ACHN (cell line): ENCODE measurements around the gene MSH2.
"Not testable (repeated sequence)": the region's sequence is repeated elsewhere in the genome, so short reads cannot be mapped to it uniquely, and the experiment has no call there.

ENCODE experiments used
- DNase-seq: peaks from one replicate; pipeline ENCODE4 v3.0.0-alpha.2; 2015
- in situ Hi-C: cut with HindIII; loops from 2 replicates; pipeline ENCODE4 v1.10.0; 2017; ENCODE audit warnings: low sequenced_read_pairs, low pct_ligation_motif_present, low pct_unique_long_range_greater_than_20kb

Gene MSH2

DNA sequence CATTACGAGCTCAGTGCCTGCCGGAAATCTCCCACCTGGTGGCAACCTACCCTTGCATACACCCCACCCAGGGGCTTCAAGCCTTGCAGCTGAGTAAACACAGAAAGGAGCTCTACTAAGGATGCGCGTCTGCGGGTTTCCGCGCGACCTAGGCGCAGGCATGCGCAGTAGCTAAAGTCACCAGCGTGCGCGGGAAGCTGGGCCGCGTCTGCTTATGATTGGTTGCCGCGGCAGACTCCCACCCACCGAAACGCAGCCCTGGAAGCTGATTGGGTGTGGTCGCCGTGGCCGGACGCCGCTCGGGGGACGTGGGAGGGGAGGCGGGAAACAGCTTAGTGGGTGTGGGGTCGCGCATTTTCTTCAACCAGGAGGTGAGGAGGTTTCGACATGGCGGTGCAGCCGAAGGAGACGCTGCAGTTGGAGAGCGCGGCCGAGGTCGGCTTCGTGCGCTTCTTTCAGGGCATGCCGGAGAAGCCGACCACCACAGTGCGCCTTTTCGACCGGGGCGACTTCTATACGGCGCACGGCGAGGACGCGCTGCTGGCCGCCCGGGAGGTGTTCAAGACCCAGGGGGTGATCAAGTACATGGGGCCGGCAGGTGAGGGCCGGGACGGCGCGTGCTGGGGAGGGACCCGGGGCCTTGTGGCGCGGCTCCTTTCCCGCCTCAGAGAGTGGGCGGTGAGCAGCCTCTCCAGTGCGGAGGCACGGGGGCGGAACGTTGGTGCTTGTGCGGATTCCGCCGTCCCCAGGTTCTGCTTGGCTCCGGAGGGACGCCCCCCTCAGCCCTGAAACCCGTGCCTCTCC is at the start of gene MSH2:
TSS of gene MSH2 (plus strand) at position 352 of the 804 bp plus-strand sequence. CDS start at position 388, 36 bp downstream.
- in situ Hi-C loops: no loop called here
- DNase-seq: peak; percentile 93

DNA sequence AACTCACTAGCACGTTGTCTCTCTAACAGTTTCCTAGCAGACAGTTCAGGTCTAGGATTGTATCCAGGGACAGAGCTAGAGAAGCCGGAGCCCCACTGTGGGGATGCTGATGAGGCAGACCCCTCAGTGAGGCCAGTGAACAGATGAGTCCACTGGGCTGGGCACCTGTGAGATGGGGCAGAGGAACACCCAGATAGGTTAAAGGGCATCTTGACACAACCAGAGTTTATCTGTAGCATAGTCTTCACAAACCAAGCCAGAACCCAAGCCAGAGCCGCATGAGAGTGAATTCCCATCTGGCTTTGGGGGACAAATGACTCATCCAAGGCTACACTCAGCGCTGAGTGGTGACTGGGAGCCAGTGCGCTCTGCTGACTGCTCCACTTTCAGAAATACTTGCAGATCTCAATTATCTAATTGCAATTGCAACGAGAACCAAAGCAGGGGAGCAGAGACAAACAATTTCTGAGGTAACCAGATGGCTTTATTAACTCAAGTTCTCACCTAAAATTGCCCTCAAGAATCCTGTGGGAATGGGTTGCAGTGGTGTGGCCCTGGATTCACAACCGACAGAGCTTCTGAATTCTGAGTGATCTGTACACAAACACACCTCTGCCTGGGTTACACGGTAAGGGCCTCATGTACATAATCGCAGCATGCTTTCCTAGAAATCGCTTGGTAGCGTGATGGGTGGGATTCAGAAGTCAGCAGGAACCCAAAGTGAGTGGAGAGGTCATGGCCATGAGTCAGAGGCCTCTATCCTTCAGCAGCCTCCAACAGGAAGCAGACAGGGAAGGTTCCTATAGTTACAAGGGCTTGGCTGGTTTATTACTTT is 48.7 kb upstream of the MSH2 start:
- DNase-seq: peak; percentile 93
- in situ Hi-C loops: no loop called here

DNA sequence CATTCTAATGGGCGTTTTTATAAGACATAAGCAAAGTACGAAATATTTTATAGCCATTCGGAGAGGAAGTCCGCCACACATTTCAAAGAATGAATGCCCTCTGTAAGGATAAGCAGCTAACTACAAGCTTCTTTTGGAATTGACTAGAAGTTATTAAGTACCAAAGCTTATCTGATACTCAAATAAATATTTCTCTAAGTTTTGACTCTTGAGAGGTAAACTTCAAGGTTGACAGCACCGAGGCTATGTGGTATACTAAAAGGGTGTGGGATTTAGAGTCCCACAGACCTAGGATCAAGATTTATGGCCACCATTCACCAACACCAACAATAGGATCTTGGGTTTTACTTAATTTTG is 48.1 kb upstream of the MSH2 start:
- DNase-seq: no peak
- in situ Hi-C loops: no loop called here

DNA sequence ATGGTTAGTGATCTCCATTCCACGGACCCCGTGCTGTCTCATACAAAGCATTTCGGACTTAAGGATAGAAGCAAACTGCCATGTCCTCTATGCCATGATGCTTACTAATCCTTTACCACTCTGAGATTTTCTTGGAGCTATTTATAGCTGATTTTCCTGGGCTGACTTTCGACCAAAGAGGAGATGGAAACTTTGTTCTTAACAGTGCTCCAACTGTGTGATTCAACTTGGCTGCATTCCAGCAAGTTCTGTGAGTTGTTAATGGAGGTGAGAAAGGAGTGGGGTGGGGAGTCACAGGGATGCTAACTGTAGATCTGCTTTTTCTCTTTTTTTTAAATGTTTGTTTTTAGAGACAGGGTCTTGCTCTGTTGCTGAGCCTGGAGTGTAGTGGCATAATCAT is 45.5 kb upstream of the MSH2 start:
- in situ Hi-C loops: no loop called here
- peak; percentile 73 for DNase-seq

DNA sequence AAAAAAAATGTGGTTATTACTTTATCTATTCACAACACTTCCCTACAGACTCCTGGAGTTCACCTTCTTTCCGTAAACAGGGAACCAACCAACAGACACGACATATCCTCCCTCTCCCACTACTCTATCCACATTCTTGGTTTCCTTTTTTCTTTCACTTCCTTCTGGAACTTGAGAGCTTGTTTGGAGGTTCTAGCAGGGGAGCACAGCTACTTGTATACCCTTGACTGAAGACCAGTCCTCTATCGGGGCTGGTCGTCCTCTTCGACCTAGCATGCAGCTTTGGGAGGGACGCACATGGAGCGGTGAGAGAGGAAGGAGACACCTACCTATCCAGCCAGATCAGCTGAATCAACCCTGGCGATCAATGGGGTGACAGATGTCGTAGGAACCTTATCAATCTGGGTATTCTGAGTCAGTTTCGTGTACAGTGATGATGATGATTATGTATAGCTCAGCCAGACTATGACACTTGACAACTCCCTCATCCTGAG is 43.5 kb upstream of the MSH2 start:
- in situ Hi-C loops: no loop called here
- DNase-seq: no peak

DNA sequence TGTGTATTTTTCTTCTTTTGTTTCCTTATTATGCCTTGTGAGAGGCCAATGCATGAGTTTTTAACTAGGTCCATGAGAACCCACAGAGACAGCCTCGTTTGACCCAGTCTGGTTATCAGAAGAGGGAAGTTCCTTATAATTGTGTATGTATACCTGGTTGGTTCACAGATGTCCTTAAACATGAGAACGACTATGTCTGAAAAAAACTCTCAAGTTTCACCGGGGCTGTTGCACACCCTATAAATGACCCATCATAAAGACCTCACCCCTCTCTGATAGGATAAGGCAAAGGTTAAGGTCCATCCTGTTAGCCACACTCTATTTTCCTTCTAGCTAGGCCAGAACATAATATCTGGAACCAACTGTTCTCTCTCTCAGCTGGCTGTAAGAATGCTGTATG is 42.7 kb upstream of the MSH2 start:
- no peak for DNase-seq
- in situ Hi-C loops: no loop called here

DNA sequence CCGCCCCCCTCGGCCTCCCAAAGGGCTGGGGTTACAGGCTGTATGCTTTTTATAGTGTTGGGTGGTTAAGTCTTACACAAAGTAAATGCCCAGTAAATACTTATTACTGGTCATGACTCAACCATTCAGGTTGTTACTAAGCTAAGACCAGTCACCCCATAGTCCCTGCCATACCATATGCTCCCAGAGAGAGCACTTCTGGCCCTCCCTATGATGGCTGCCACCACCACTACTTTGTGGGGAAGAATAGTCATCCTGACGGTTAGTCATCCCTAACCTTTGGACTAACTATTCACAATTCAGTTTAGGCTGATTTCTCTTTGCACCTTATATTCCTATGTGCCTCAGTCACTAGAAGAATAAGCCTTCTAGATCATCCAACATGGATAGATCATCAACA is 42.0 kb upstream of the MSH2 start:
- in situ Hi-C loops: no loop called here

DNA sequence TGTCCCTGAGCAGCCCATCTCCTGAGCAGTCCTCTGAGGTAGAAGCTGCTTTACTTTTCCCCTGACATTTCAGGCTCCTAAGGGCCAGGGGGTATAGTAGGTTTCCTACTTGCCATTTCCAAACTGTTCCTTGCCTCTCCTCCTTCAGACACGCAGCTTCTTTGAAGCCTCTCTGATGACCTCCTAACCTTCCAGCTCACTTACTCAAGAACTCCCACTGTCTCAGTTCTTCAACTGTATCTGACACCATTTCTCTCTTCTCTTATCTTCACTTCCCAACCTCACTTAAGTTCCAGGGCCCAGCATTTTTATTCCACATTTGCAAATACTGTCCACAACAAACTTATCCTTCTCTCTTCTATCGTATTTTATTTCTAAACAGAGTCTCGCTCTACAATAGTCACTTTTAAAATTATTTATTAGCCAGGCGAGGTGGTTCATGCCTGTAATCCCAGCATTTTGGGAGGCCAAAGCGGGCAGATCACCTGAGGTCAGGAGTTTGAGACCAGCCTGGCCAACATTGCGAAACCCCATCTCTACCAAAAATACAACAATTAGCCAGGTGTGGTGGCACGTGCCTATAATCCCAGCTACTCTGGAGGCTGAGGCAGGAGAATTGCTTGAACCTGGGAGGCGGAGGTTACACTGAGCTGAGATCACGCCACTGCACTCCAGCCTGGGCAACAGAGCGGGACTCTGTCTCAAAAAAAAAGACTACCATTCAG is 41.3 kb upstream of the MSH2 start:
- in situ Hi-C loops, DNase-seq: not testable (repeated sequence)

More for the DNA sequence above, 42.0 kb upstream of the MSH2 start:
- peak; percentile 71 for DNase-seq

DNA sequence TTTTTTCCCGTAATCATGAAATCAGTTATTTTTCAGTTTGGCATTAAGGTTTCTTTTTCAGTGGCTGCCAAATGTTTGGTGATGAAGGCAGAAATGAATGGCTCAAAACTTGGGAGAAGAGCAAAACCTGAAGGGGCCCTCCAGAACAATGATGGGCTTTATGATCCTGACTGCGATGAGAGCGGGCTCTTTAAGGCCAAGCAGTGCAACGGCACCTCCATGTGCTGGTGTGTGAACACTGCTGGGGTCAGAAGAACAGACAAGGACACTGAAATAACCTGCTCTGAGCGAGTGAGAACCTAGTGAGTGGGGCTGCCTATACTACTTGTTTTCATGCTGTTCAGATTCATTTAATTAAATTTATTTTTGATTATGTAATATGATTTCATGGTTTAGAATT is 29.2 kb upstream of the MSH2 start:
- peak; percentile 55 for DNase-seq

GRCh38 chr2:47375307-47375706 is 27.6 kb upstream of the MSH2 start:
- in situ Hi-C loops: no loop called here
- DNase-seq: no peak

More for the DNA sequence above, 29.2 kb upstream of the MSH2 start:
- in situ Hi-C loops: no loop called here

DNA sequence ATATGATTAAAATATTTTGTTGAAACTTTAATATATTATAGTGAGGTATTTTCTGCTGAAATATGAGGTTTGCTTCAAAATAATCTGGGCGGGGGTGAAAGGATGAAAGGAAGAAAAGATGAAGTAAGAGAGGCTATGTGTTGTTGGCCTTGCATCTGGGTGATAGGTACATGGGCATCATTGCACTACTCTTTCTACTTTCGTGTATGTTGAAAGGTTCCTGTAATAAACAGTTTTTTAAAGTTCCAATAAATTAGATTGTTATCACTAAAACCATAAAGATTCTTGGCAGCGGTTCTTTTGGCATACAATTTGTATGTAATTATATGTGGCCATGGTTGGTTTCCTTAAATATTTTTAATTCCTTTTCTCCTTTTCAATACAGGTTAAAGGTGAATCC is 23.6 kb upstream of the MSH2 start:
- in situ Hi-C loops: no loop called here
- DNase-seq: no peak

DNA sequence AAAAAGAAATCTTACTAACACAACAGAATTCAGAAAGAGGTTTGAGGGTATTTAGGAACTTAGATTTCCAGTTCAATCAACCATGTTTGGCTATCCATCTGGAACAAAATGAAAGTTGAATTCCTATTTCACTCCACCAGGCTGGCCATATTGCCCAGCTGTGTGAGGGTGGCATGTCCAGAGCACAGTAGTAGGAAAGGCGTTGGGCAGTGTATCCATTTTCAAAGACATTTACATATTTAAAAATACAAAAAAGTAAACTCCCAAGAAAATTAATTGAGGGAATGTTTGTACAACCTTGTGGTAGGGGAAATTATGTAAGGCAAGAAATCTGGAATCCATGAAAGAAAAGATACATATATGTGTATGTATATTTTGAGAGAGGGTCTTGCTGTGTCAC is 21.5 kb upstream of the MSH2 start:
- in situ Hi-C loops: no loop called here
- no peak for DNase-seq

DNA sequence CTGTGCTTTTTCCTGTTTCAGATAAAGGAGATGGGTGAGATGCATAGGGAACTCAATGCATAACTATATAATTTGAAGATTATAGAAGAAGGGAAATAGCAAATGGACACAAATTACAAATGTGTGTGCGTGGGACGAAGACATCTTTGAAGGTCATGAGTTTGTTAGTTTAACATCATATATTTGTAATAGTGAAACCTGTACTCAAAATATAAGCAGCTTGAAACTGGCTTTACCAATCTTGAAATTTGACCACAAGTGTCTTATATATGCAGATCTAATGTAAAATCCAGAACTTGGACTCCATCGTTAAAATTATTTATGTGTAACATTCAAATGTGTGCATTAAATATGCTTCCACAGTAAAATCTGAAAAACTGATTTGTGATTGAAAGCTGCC is 16.4 kb upstream of the MSH2 start:
- in situ Hi-C loops: no loop called here
- DNase-seq: no peak

GRCh38 chr2:47388888-47389287 is 14.1 kb upstream of the MSH2 start:
- DNase-seq: no peak
- in situ Hi-C loops: no loop called here

DNA sequence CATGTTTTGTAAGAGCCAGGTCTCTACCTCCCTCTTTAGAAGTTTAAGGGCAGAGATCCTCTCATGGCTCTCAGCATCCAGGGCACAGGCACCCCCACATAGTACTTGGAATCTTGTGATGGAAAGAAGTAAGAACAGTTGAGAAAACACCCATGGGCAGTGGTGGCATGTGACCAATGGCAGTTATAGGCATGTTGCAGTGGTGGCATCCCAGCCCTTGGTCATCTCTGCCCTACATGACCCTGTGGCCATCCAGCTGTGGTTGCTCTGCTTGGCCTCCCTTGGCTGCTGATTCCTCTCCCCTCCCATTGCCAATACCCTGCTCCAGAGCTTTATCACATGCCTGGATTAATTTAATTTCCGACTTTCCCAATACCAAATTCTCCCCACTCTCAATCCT is 13.3 kb upstream of the MSH2 start:
- DNase-seq: no peak
- in situ Hi-C loops: no loop called here

DNA sequence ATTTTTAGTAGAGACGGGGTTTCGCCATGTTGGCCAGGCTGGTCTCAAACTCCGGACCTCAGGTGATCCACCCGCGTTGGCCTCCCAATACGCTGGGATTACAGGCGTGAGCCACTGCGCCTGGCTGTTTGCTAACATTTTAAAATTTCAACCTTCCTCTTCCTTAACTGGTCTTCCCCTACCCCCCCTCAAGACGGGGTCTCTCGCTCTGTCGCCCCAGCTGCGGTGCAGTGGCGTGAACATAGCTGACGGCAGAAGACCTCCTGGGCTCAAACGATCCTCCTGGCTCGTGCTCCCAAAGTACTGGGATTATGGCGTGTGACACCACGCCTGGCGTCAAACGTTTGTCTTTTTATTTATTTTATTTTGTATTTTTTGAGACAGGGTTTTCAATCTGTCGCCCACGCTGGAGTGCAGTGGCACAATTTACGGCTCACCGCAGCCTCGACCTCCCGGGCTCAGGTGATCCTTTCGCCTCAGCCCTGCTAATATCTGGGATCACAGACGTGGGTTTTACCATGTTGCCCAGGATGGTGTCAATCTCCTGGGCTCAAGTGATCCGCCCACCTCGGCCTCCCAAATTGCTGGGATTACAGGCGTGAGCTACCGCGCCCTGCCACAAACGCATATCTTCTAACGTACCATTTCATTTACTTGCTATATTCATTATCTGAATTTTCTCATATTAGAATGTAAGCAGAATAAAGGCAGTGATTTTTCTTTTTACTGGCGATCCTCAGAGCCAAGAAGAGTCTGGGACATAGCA is 984 bp upstream of the MSH2 start:
- in situ Hi-C loops: no loop called here
- no peak for DNase-seq

DNA sequence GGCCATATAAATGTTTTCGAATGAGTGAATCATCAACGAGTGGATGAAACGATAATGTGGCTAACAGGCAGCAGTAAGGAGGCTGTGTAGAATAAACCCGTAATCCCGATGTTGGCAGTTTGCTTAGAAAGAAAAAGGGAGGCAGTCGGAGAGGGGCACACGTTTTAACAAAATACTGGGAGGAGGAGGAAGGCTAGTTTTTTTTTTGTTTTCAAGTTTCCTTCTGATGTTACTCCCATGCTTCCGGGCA is 476 bp upstream of the MSH2 start:
- DNase-seq: peak; percentile 13

DNA sequence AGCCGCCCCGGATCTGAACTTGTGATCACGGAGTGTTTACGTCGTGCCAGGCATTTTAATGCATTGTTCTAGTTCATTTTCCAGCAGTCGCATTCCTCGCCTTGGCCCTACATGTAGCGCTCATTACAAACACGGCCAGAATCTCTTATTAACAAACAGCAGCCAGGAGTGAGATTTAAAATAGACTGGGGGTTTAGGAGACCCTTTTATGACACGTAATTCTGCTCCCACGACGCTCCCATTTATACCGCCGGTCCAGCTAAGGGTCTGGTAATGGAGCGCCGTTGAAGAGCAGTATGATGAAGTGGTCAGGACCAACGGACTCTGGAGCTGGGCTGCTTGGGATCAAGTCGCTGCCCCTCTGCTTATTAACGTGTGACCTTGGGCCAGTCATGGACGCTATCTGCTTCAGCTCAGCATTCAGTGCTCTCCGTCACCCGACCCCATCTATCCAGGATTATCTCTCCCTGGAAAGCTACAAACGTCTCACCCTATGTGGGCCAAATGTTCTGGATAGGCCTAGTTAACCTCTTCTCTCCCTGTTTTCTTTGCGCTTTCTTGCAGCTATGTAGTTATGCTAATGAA is 745 bp downstream of the MSH2 start:
- DNase-seq: peak; percentile 24
- in situ Hi-C loops: no loop called here

More for the DNA sequence above, 476 bp upstream of the MSH2 start:
- in situ Hi-C loops: no loop called here
